Stimulated activated CD4-positive, alpha-beta T cell treated with anti-CD3 and anti-CD28 coated beads, Interleukin-4, amount 100 ng/mL, for 24 hours (primary cell): Measurements from ENCODE around the gene PGBD5.

Experiments used
- DNase-seq: peaks from one replicate; pipeline ENCODE4 v3.0.0-alpha.2; 2020

PGBD5 gene

GRCh38 chr1:230345139-230345885, 80.8 kb downstream of the PGBD5 start:
- no peak for DNase-seq

GRCh38 chr1:230342699-230343098, 83.4 kb downstream of the PGBD5 start:
- no peak for DNase-seq

- DNase-seq: no peak
These were observed 84.1 kb downstream of the PGBD5 start for GRCh38 chr1:230342019-230342418.

- DNase-seq: no peak
These were observed 85.0 kb downstream of the PGBD5 start for GRCh38 chr1:230341162-230341546.

GRCh38 chr1:230340526-230341161, 85.5 kb downstream of the PGBD5 start:
- DNase-seq: no peak

GRCh38 chr1:230339033-230339432, 87.1 kb downstream of the PGBD5 start:
- DNase-seq: no peak

GRCh38 chr1:230337266-230337665, 88.9 kb downstream of the PGBD5 start:
- no peak for DNase-seq

GRCh38 chr1:230335861-230336522, 90.1 kb downstream of the PGBD5 start:
- no peak for DNase-seq

GRCh38 chr1:230334447-230334837, 91.7 kb downstream of the PGBD5 start:
- DNase-seq: no peak

- DNase-seq: no peak
These were observed 92.3 kb downstream of the PGBD5 start for GRCh38 chr1:230333590-230334446.

GRCh38 chr1:230332575-230333066, 93.5 kb downstream of the PGBD5 start:
- no peak for DNase-seq

- no peak for DNase-seq
These were observed 94.1 kb downstream of the PGBD5 start for GRCh38 chr1:230332061-230332460.

GRCh38 chr1:230330157-230330556, 96.0 kb downstream of the PGBD5 start:
- DNase-seq: no peak

GRCh38 chr1:230328342-230329015, 97.7 kb downstream of the PGBD5 start:
- no peak for DNase-seq

GRCh38 chr1:230327892-230328284, 98.2 kb downstream of the PGBD5 start:
- DNase-seq: peak; percentile 41

- DNase-seq: no peak
These were observed 98.9 kb downstream of the PGBD5 start for GRCh38 chr1:230326971-230327891.

GRCh38 chr1:230323686-230324085, 102.4 kb downstream of the PGBD5 start:
- no peak for DNase-seq

GRCh38 chr1:230322967-230323547, 103.1 kb downstream of the PGBD5 start:
- DNase-seq: no peak

GRCh38 chr1:230322421-230322756, 103.7 kb downstream of the PGBD5 start:
- DNase-seq: no peak

- DNase-seq: no peak
These were observed 104.3 kb downstream of the PGBD5 start for GRCh38 chr1:230321741-230322420.
